H9 (cell line): ENCODE data around the gene TMIGD3. TPM values are rescaled to one million over a fixed set of nuclear protein-coding genes. Genes with fewer than 3 reads are reported as not detected.

Experiments
- DNase-seq: peaks from one replicate; pipeline ENCODE4 v3.0.0-alpha.2; 2017
- H2AFZ ChIP-seq: one replicate; pipeline ENCODE4 v1.6.1; 2013; ENCODE audit warnings: mild to moderate bottlenecking, low read length, control low read depth, moderate library complexity
- H2AK5ac ChIP-seq: 2 replicates; pipeline ENCODE4 v1.6.1; 2013; ENCODE audit warnings: low read length, control low read depth, mixed read lengths; ENCODE audit not compliant: insufficient read length
- H2BK120ac ChIP-seq: one replicate; pipeline ENCODE4 v1.6.1; 2013; ENCODE audit warnings: low read depth, mild to moderate bottlenecking, low read length, control low read depth, inconsistent platforms; ENCODE audit not compliant: poor library complexity, severe bottlenecking
- H2BK12ac ChIP-seq: 2 replicates; pipeline ENCODE4 v1.6.1; 2013; ENCODE audit warnings: low read length, control low read depth, mixed read lengths, low read depth; ENCODE audit not compliant: insufficient read length
- H2BK15ac ChIP-seq: 2 replicates; pipeline ENCODE4 v1.6.1; 2013; ENCODE audit warnings: low read depth, low read length, control low read depth
- H2BK20ac ChIP-seq: one replicate; pipeline ENCODE4 v1.6.1; 2013; ENCODE audit warnings: low read depth, mild to moderate bottlenecking, low read length, control low read depth, inconsistent platforms; ENCODE audit not compliant: poor library complexity, severe bottlenecking
- H2BK5ac ChIP-seq: 2 replicates; pipeline ENCODE4 v1.6.1; 2013; ENCODE audit warnings: low read length, control low read depth, mixed read lengths; ENCODE audit not compliant: insufficient read length
- H3K14ac ChIP-seq: 2 replicates; pipeline ENCODE4 v1.6.1; 2013; ENCODE audit warnings: low read length, control low read depth; ENCODE audit not compliant: insufficient read depth
- H3K18ac ChIP-seq: 2 replicates; pipeline ENCODE4 v1.6.1; 2013; ENCODE audit warnings: low read depth, mild to moderate bottlenecking, mixed read lengths, low read length, control low read depth; ENCODE audit not compliant: insufficient read length
- H3K23ac ChIP-seq: 2 replicates; pipeline ENCODE4 v1.6.1; 2013; ENCODE audit warnings: low read length, control low read depth, mixed read lengths, low read depth; ENCODE audit not compliant: insufficient read length
- H3K23me2 ChIP-seq: 2 replicates; pipeline ENCODE4 v1.6.1; 2013; ENCODE audit warnings: low read depth, mild to moderate bottlenecking, mixed read lengths, low read length, control low read depth; ENCODE audit not compliant: insufficient read length, poor library complexity, severe bottlenecking
- H3K27ac ChIP-seq: 2 replicates; pipeline ENCODE4 v1.5.1; 2013; ENCODE audit warnings: low read length, control low read depth, mixed read lengths, low read depth; ENCODE audit not compliant: insufficient read length
- H3K27me3 ChIP-seq: 2 replicates; pipeline ENCODE4 v1.6.1; 2013; ENCODE audit warnings: low read length, control low read depth, inconsistent platforms; ENCODE audit not compliant: insufficient read depth
- H3K4ac ChIP-seq: 2 replicates; pipeline ENCODE4 v1.6.1; 2013; ENCODE audit warnings: low read depth, mild to moderate bottlenecking, control low read depth, inconsistent platforms, low read length, moderate library complexity
- H3K4me1 ChIP-seq: 2 replicates; pipeline ENCODE4 v1.6.1; 2013; ENCODE audit warnings: low read length, control low read depth, inconsistent platforms; ENCODE audit not compliant: insufficient read depth
- H3K4me2 ChIP-seq: 2 replicates; pipeline ENCODE4 v1.6.1; 2013; ENCODE audit warnings: low read length, control low read depth, mixed read lengths; ENCODE audit not compliant: insufficient read length, insufficient read depth
- H3K56ac ChIP-seq: 2 replicates; pipeline ENCODE4 v1.6.1; 2013; ENCODE audit warnings: low read depth, mild to moderate bottlenecking, mixed read lengths, low read length, control low read depth; ENCODE audit not compliant: insufficient read length
- H3K79me1 ChIP-seq: 2 replicates; pipeline ENCODE4 v1.6.1; 2013; ENCODE audit warnings: low read depth, mild to moderate bottlenecking, moderate library complexity, low read length, control low read depth, inconsistent platforms; ENCODE audit not compliant: insufficient read depth, poor library complexity, severe bottlenecking
- H3K79me2 ChIP-seq: 2 replicates; pipeline ENCODE4 v1.6.1; 2013; ENCODE audit warnings: low read length, control low read depth, inconsistent platforms; ENCODE audit not compliant: insufficient read depth
- H3K9ac ChIP-seq: 2 replicates; pipeline ENCODE4 v1.6.1; 2013; ENCODE audit warnings: low read length, control low read depth, mixed read lengths; ENCODE audit not compliant: insufficient read length; ENCODE audit errors: extremely low read depth
- H3K9me3 ChIP-seq: one replicate; pipeline ENCODE4 v1.6.1; 2013; ENCODE audit warnings: low read depth, low read length, inconsistent platforms; ENCODE audit not compliant: control insufficient read depth
- H3T11ph ChIP-seq: one replicate; pipeline ENCODE4 v1.6.1; 2013; ENCODE audit warnings: mild to moderate bottlenecking, low read length, control low read depth, inconsistent platforms
- H4K20me1 ChIP-seq: one replicate; pipeline ENCODE4 v1.6.1; 2013; ENCODE audit not compliant: control insufficient read depth, insufficient read length, insufficient read depth
- H4K5ac ChIP-seq: 2 replicates; pipeline ENCODE4 v1.6.1; 2013; ENCODE audit warnings: low read depth, mild to moderate bottlenecking, mixed read lengths, low read length, control low read depth; ENCODE audit not compliant: insufficient read length
- H4K8ac ChIP-seq: replicated peaks from 2 replicates; pipeline ENCODE4 v1.6.1; 2013; ENCODE audit warnings: low read length, control low read depth, mixed read lengths, low read depth; ENCODE audit not compliant: insufficient read length
- H4K91ac ChIP-seq: 2 replicates; pipeline ENCODE4 v1.6.1; 2013; ENCODE audit warnings: low read depth, mild to moderate bottlenecking, moderate library complexity, mixed read lengths, low read length, control low read depth; ENCODE audit not compliant: insufficient read length
- H3K27ac Mint-ChIP-seq, 3 experiments: 2 replicates in 2 of 3; 3 replicates in 1 of 3; pipeline ENCODE4 v1.8.0; 2020 to 2021; ENCODE audit warnings: mixed read lengths in 3 of 3, mild to moderate bottlenecking in 1 of 3, moderate library complexity in 1 of 3
- H3K27me3 Mint-ChIP-seq: 2 replicates; pipeline ENCODE4 v1.8.0; 2021; ENCODE audit warnings: low read depth, mild to moderate bottlenecking, moderate library complexity, mixed read lengths
- H3K36me3 Mint-ChIP-seq, 3 experiments: 2 replicates in 2 of 3; 3 replicates in 1 of 3; pipeline ENCODE4 v1.8.0; 2020 to 2021; ENCODE audit warnings: low read depth in 3 of 3, mixed read lengths in 3 of 3; ENCODE audit not compliant: insufficient read depth in 1 of 3
- H3K4me1 Mint-ChIP-seq, 2 experiments: 2 replicates each; pipeline ENCODE4 v1.8.0; 2020; ENCODE audit warnings: mixed read lengths in 2 of 2
- H3K4me3 Mint-ChIP-seq, 2 experiments: 2 replicates in 1 of 2; 3 replicates in 1 of 2; pipeline ENCODE4 v1.8.0; 2020 to 2021; ENCODE audit warnings: mild to moderate bottlenecking in 2 of 2, mixed read lengths in 2 of 2, moderate library complexity in 1 of 2
- H3K9me3 Mint-ChIP-seq, 2 experiments: 2 replicates in 1 of 2; 3 replicates in 1 of 2; pipeline ENCODE4 v1.8.0; 2020; ENCODE audit warnings: mild to moderate bottlenecking in 2 of 2, mixed read lengths in 2 of 2, moderate library complexity in 1 of 2
- WGBS: extraction: QIAGEN DNeasy Blood & Tissue Kit; methylation state at CpG from one replicate; pipeline ENCODE4 v1.1.7; 2013; ENCODE audit warnings: missing lambda C conversion rate, low lambda C conversion rate, mixed read lengths; ENCODE audit not compliant: insufficient read length; ENCODE audit errors: extremely low coverage; 5-methylcytosine and 5-hydroxymethylcytosine counted together
- total RNA-seq: library from RNA; stranded (reverse); gene quantifications from 2 replicates; pipeline ENCODE4 v1.2.1, GENCODE V29; 2021
- TF ChIP-seq, protein P1 (sequence below): fragments of 200-600 bp; sonication (generic); conservative IDR thresholded peaks from 3 replicates; pipeline ENCODE4 v1.8.0; 2021; ENCODE audit warnings: antibody characterized with exemption, mild to moderate bottlenecking

The TMIGD3 gene
- total RNA-seq, 1 experiment from 2014 or later: not detected

DNA sequence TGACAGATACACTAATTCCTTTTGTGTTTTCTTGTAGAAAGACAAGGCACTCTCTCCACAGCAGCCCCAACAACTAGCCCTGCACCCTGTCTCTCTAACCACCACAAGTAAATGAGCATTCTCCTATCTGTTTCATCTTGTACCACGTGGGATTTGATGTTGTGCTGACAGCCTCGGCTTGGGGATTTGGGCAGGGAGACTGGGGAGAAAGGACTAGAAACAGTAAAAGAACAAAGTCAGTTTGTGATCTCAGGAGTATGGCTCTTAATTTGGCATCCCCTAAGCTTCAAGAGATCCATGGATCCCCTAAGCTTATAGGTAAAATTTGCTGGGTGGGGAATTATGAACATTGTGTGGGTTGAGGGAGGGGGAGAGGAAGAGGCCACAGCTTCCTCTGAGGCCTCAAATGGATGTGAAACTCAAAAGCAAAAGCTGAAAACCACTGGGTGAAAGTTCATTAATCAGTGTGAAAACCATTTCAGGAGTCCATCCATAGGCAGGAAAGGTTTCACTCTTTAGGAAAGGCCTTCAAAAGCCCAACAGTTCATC is 26.6 kb downstream of the TMIGD3 start:
- Histone ChIP-seq H4K20me1 (no peaks in the 10 kb centered on the region), H3K4me1 (no peaks in the 10 kb centered on the region), H2AFZ (no peak overlapping the region), H3K27me3 (no peaks in the 10 kb centered on the region), H2BK120ac (no peak overlapping the region), H2BK5ac (no peak overlapping the region), H3K56ac (no peak overlapping the region), H3T11ph (no peak overlapping the region), H3K23ac (no peak overlapping the region), H3K79me1 (no peaks in the 10 kb centered on the region), H3K23me2 (no peaks in the 10 kb centered on the region), H3K4ac (no peak overlapping the region), H2BK20ac (no peak overlapping the region), H3K79me2 (no peaks in the 10 kb centered on the region), H3K9me3 (no peaks in the 10 kb centered on the region), H4K5ac (no peak overlapping the region), H3K9ac (no peak overlapping the region), H3K4me2 (no peak overlapping the region), H3K27ac (no peak overlapping the region), H4K8ac (no peak overlapping the region), H3K14ac (no peak overlapping the region), H2AK5ac (no peak overlapping the region), H2BK15ac (no peak overlapping the region), H4K91ac (no peak overlapping the region), H2BK12ac (no peak overlapping the region), H3K18ac (no peak overlapping the region)
- H3K4me1 Mint-ChIP-seq: no peaks in the 10 kb centered on the region
- DNase-seq: no peak
- H3K4me3 Mint-ChIP-seq: no peak overlapping the region
- TF ChIP-seq, protein P1, sequence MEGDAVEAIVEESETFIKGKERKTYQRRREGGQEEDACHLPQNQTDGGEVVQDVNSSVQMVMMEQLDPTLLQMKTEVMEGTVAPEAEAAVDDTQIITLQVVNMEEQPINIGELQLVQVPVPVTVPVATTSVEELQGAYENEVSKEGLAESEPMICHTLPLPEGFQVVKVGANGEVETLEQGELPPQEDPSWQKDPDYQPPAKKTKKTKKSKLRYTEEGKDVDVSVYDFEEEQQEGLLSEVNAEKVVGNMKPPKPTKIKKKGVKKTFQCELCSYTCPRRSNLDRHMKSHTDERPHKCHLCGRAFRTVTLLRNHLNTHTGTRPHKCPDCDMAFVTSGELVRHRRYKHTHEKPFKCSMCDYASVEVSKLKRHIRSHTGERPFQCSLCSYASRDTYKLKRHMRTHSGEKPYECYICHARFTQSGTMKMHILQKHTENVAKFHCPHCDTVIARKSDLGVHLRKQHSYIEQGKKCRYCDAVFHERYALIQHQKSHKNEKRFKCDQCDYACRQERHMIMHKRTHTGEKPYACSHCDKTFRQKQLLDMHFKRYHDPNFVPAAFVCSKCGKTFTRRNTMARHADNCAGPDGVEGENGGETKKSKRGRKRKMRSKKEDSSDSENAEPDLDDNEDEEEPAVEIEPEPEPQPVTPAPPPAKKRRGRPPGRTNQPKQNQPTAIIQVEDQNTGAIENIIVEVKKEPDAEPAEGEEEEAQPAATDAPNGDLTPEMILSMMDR: no peak
- H3K36me3 Mint-ChIP-seq: no peaks in the 10 kb centered on the region; a peak in 1 of 7 replicates
- H3K9me3 Mint-ChIP-seq: no peaks in the 10 kb centered on the region
- WGBS: no CpG with 5 or more reads among the region's 2 CpGs
- no peak overlapping the region for H3K27ac Mint-ChIP-seq
- no peaks in the 10 kb centered on the region; the same call in 1 of the 2 replicates for H3K27me3 Mint-ChIP-seq
